ENCODE measurements around the gene TBL3.
A peak's percentile ranks its signal among the peaks of the same experiment; 100 is the strongest.
"Not testable (repeated sequence)": the region's sequence is repeated elsewhere in the genome, so short reads cannot be mapped to it uniquely, and the experiment has no call there.

The TBL3 gene
- 29.7 to 47.6 reads per million in 2 donors for total RNA-seq

- DNase-seq = peak; percentile 95
Measured at GRCh38 chr16:1971796-1972489, at the start of gene TBL3. TBL3 (plus strand) TSS chr16:1972053; CDS start chr16:1972165, 112 bp downstream.

- DNase-seq = no peak
Measured at GRCh38 chr16:1922357-1922756, 49.5 kb upstream of the TBL3 start.

GRCh38 chr16:1923299-1924034, 48.4 kb upstream of the TBL3 start:
- DNase-seq = no peak

- no peak for DNase-seq
Measured at GRCh38 chr16:1924095-1924494, 47.8 kb upstream of the TBL3 start.

GRCh38 chr16:1926271-1926670, 45.6 kb upstream of the TBL3 start:
- no peak for DNase-seq

- no peak for DNase-seq
Measured at GRCh38 chr16:1929105-1929504, 42.7 kb upstream of the TBL3 start.

- DNase-seq = peak; percentile 95
Measured at GRCh38 chr16:1929578-1930337, 42.1 kb upstream of the TBL3 start.

GRCh38 chr16:1930338-1930720, 41.5 kb upstream of the TBL3 start:
- no peak for DNase-seq

- no peak for DNase-seq
Measured at GRCh38 chr16:1932050-1933028, 39.5 kb upstream of the TBL3 start.

- no peak for DNase-seq
Measured at GRCh38 chr16:1933097-1933661, 38.7 kb upstream of the TBL3 start.

- DNase-seq = no peak
Measured at GRCh38 chr16:1936945-1937479, 34.8 kb upstream of the TBL3 start.

- no peak for DNase-seq
Measured at GRCh38 chr16:1938316-1938715, 33.5 kb upstream of the TBL3 start.

- no peak for DNase-seq
Measured at GRCh38 chr16:1938910-1939309, 32.9 kb upstream of the TBL3 start.

- DNase-seq = not testable (repeated sequence)
Measured at GRCh38 chr16:1939833-1940232, 32.0 kb upstream of the TBL3 start.

GRCh38 chr16:1940273-1941161, 31.3 kb upstream of the TBL3 start:
- no peak for DNase-seq

- DNase-seq = no peak
Measured at GRCh38 chr16:1941162-1942046, 30.4 kb upstream of the TBL3 start.

- no peak for DNase-seq
Measured at GRCh38 chr16:1942047-1942809, 29.6 kb upstream of the TBL3 start.

- DNase-seq = peak; percentile 99
Measured at GRCh38 chr16:1942810-1943726, 28.8 kb upstream of the TBL3 start, which contains the start of gene MSRB1. MSRB1 (minus strand) TSS chr16:1943199; CDS start chr16:1943156, 43 bp downstream.

Data from T-helper 9 cell (primary cell).